Kidney (tissue), 14 donors: ENCODE results near the gene TEDDM1. TPM values are rescaled to one million over a fixed set of nuclear protein-coding genes. Genes with fewer than 3 reads are reported as not detected.

Experiments used
- DNase-seq, 5 donors: peaks; one replicate each; pipeline ENCODE4 v3.0.0-alpha.2; 2013 to 2020
- FAIRE-seq: peaks from 2 replicates; lab custom pipeline; 2012; peaks lifted over from hg19 to GRCh38; lab: Jason Lieb, UNC
- H3K27ac ChIP-seq, 2 donors: one replicate each; pipeline ENCODE4 v1.7.0; 2013; ENCODE audit warnings: low read depth in 2 of 2, low read length in 2 of 2, inconsistent platforms in 1 of 2
- H3K27me3 ChIP-seq: one replicate; pipeline ENCODE4 v1.7.1; 2013; ENCODE audit warnings: low read length, inconsistent platforms; ENCODE audit not compliant: control insufficient read depth, insufficient read depth
- H3K36me3 ChIP-seq, 3 donors: one replicate each; pipeline versions ENCODE4 v1.7.0 to v1.7.1; 2013; ENCODE audit warnings: low read length in 3 of 3, control low read depth in 1 of 3, inconsistent platforms in 1 of 3; ENCODE audit not compliant: insufficient read depth in 3 of 3, control insufficient read depth in 2 of 3
- H3K4me1 ChIP-seq, 3 donors: one replicate each; pipeline versions ENCODE4 v1.7.0 to v1.7.1; 2013; ENCODE audit warnings: low read length in 3 of 3, inconsistent platforms in 1 of 3, low read depth in 1 of 3; ENCODE audit not compliant: control insufficient read depth in 2 of 3, insufficient read depth in 2 of 3
- H3K4me3 ChIP-seq, 3 donors: one replicate each; pipeline versions ENCODE4 v1.7.0 to v1.8.1; 2013; ENCODE audit warnings: low read length in 3 of 3, control low read depth in 1 of 3, inconsistent platforms in 1 of 3
- H3K9ac ChIP-seq, 3 donors: one replicate each; pipeline versions ENCODE4 v1.7.0 to v1.7.1; 2013; ENCODE audit warnings: low read length in 3 of 3, control low read depth in 1 of 3, inconsistent platforms in 1 of 3
- H3K9me3 ChIP-seq, 3 donors: one replicate each; pipeline versions ENCODE4 v1.7.0 to v1.7.1; 2013; ENCODE audit warnings: low read length in 3 of 3, control low read depth in 1 of 3, inconsistent platforms in 1 of 3; ENCODE audit not compliant: control insufficient read depth in 2 of 3, insufficient read depth in 1 of 3
- CTCF ChIP-seq: IDR thresholded peaks from 3 replicates; pipeline ENCODE4 v1.5.1; 2012; ENCODE audit warnings: mild to moderate bottlenecking, moderate library complexity, borderline replicate concordance; ENCODE audit not compliant: insufficient read depth; ENCODE audit errors: extremely low read depth
- intact Hi-C: fragments of 100-400 bp; cut with DNase I; formaldehyde crosslinking; loops from one replicate; pipeline ENCODE4 v1.11.1; 2022
- polyA plus RNA-seq: library from polyadenylated mRNA; stranded (reverse); fragments of 350-450 nt; fragmentation: Illumina TruSeq; extraction: RNeasy Lipid Tissue Mini Kit (QIAGEN cat#74804); gene quantifications from one replicate; pipeline ENCODE4 v1.2.3, GENCODE V29; 2014; ENCODE audit warnings: low read depth, low replicate concordance; ENCODE audit not compliant: insufficient read depth
- total RNA-seq: library from RNA; stranded (reverse); fragmentation: NEBNext Ultra II Directional; extraction: Animal tissue kit (Norgen Biotek cat#: 25700); gene quantifications from one replicate; pipeline ENCODE4 v1.2.1, GENCODE V29; 2021
- donor health status: control.
- donor health status: control.
- donor health status: control.
- donor health status: control.
- donor health status: control.
- donor health status: DM: yes; HTN: yes; CAD: no.
- donor health status: Normal renal cell carcinoma (clear cell type).

The TEDDM1 gene
- total and polyA plus RNA-seq, 2 donors from 2014 or later, result not detected

- Histone ChIP-seq H3K36me3 (no peaks in the 10 kb centered on the region), H3K9ac (no peak overlapping the region), H3K27ac (no peak overlapping the region), H3K27me3 (no peaks in the 10 kb centered on the region), H3K4me3 (no peak overlapping the region), H3K4me1 (no peaks in the 10 kb centered on the region), H3K9me3 (no peaks in the 10 kb centered on the region)
- DNase-seq (peak in 1 of 5 donors; percentile 18), FAIRE-seq (no peak)
- TF ChIP-seq CTCF, result no peak
- intact Hi-C loops, result no loop called here
Measured at GRCh38 chr1:182348961-182349747, 51.3 kb downstream of the TEDDM1 start.

Other genes with a start within 250 kb of the TEDDM1 start
- gene GLUL, start 8.9 kb downstream of the TEDDM1 start, total RNA-seq, result 533 TPM
- gene GLUL, start 8.9 kb downstream of the TEDDM1 start, polyA plus RNA-seq, result 90.6 TPM
- not detected for gene RGSL1, start 49.5 kb upstream of the TEDDM1 start, total RNA-seq
- gene RGSL1, start 49.5 kb upstream of the TEDDM1 start, polyA plus RNA-seq, result not detected
- gene RNASEL, start 188.6 kb upstream of the TEDDM1 start, total RNA-seq, result 12.1 TPM
- 6.0 TPM for gene RNASEL, start 188.6 kb upstream of the TEDDM1 start, polyA plus RNA-seq
- gene RGS16, start 203.7 kb upstream of the TEDDM1 start, total RNA-seq, result 4.2 TPM
- 7.7 TPM for gene RGS16, start 203.7 kb upstream of the TEDDM1 start, polyA plus RNA-seq